ENCODE measurements around the gene OTUD4. TPM values are rescaled to one million over a fixed set of nuclear protein-coding genes. Genes with fewer than 3 reads are reported as not detected.

The OTUD4 gene
- total and polyA plus RNA-seq, 9 of the 15 experiments (the other 6 are each of a cell fraction or from before 2014, with no cell fraction given), result 4.2 to 29.0 (median 24.8) TPM

DNA sequence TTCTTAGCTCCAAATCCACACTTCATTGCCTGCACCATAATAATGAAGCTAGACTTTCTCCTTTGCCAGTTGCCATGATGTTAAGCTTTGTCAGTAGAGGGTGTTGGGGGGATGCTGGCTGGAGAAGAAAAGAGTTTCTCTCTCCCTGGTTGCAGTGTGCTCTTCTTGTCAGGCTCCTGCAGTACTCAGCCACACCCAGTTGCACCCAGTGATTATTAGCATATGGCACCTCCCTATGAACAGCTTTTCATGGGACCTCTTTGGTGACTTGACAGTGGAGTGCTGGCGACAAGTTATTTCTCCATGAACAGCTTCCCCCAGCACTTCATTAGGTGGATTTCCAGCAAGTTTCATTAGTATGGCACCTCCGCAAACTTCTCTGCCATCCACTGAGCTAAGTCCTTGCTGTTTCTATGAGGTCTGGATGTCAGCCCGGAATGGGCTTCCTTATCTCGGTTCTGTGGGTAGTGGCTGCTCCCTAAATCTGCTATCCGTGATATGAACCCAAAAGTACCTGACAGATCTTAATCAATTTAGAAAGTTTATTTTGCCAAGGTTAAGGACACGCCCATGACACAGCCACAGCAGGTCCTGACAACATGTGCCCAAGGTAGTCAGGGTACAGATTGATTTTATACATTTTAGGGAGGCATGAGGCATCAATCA, 18.8 kb upstream of the OTUD4 start (continued):
- TF ChIP-seq RB1 (IDR thresholded peaks at IDR 0.05; ENCODE audit: low read depth) (no peak), CBFA2T2 (conservative IDR thresholded peaks at IDR 0.05) (0 out of 2 replicates have a peak, but pooled peaks have one; percentile 9), ARID1B (IDR thresholded peaks at IDR 0.05) (peak; percentile 51), SAFB2 (IDR thresholded peaks at IDR 0.05; ENCODE audit: borderline replicate concordance, low read depth, low read length, severe bottlenecking) (no peak), TBP (optimal IDR thresholded peaks at IDR 0.05; ENCODE audit: low read depth, low read length) (no peak), HCFC1 (IDR thresholded peaks at IDR 0.05; ENCODE audit: low read depth, low read length) (no peak), SREBF2 (CRISPR knock-in tag; IDR thresholded peaks at IDR 0.05) (no peak), NR4A1 (CRISPR knock-in tag; IDR thresholded peaks at IDR 0.05) (no peak), NR4A1 (tag; IDR thresholded peaks at IDR 0.05) (no peak), HDAC1 (IDR thresholded peaks at IDR 0.05) (no peak), ETV5 (CRISPR knock-in tag; IDR thresholded peaks at IDR 0.05; ENCODE audit: low read depth) (no peak), ZNF830 (CRISPR knock-in tag; IDR thresholded peaks at IDR 0.05) (no peak), SMARCA5 (IDR thresholded peaks at IDR 0.05) (no peak), PCBP2 (IDR thresholded peaks at IDR 0.05; ENCODE audit: low read depth, low read length, poor library complexity, severe bottlenecking) (no peak), MBD1 (CRISPR knock-in tag; IDR thresholded peaks at IDR 0.05) (no peak)
- TF ChIP-seq, protein P1, sequence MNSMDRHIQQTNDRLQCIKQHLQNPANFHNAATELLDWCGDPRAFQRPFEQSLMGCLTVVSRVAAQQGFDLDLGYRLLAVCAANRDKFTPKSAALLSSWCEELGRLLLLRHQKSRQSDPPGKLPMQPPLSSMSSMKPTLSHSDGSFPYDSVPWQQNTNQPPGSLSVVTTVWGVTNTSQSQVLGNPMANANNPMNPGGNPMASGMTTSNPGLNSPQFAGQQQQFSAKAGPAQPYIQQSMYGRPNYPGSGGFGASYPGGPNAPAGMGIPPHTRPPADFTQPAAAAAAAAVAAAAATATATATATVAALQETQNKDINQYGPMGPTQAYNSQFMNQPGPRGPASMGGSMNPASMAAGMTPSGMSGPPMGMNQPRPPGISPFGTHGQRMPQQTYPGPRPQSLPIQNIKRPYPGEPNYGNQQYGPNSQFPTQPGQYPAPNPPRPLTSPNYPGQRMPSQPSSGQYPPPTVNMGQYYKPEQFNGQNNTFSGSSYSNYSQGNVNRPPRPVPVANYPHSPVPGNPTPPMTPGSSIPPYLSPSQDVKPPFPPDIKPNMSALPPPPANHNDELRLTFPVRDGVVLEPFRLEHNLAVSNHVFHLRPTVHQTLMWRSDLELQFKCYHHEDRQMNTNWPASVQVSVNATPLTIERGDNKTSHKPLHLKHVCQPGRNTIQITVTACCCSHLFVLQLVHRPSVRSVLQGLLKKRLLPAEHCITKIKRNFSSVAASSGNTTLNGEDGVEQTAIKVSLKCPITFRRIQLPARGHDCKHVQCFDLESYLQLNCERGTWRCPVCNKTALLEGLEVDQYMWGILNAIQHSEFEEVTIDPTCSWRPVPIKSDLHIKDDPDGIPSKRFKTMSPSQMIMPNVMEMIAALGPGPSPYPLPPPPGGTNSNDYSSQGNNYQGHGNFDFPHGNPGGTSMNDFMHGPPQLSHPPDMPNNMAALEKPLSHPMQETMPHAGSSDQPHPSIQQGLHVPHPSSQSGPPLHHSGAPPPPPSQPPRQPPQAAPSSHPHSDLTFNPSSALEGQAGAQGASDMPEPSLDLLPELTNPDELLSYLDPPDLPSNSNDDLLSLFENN (IDR thresholded peaks at IDR 0.05; ENCODE audit: low read depth in 2 of 2, low read length in 2 of 2), result no peak

Data from K562 (cell line).